Loucy (cell line): ENCODE data around the gene FXYD3.

Experiments
- H2AFZ ChIP-seq: fragments of 200-600 bp; sonication (generic); 2 replicates; pipeline ENCODE4 v1.6.0; 2016; ENCODE audit warnings: antibody characterized with exemption, mild to moderate bottlenecking, low read length, moderate library complexity
- H3F3A ChIP-seq: fragments of 200-600 bp; 2 replicates; pipeline ENCODE4 v1.6.0; 2016; ENCODE audit warnings: antibody characterized with exemption, low read depth, mild to moderate bottlenecking
- H3K27me3 ChIP-seq: fragments of 200-600 bp; sonication (generic); 2 replicates; pipeline ENCODE4 v1.6.1; 2014; ENCODE audit warnings: low read length, mild to moderate bottlenecking; ENCODE audit not compliant: insufficient read depth, poor library complexity, severe bottlenecking
- H3K36me3 ChIP-seq: fragments of 200-600 bp; sonication (generic); 2 replicates; pipeline ENCODE4 v1.6.1; 2016; ENCODE audit warnings: low read length; ENCODE audit not compliant: insufficient read depth
- H3K4me1 ChIP-seq: fragments of 200-600 bp; sonication (generic); 2 replicates; pipeline ENCODE4 v1.5.1; 2014; ENCODE audit warnings: low read length, mild to moderate bottlenecking; ENCODE audit not compliant: insufficient read depth, poor library complexity, severe bottlenecking
- H3K4me2 ChIP-seq: fragments of 200-600 bp; sonication (generic); 2 replicates; pipeline ENCODE4 v1.6.0; 2014; ENCODE audit warnings: antibody characterized with exemption, low read length, low read depth, mild to moderate bottlenecking; ENCODE audit not compliant: poor library complexity, severe bottlenecking
- H3K4me3 ChIP-seq: fragments of 200-600 bp; sonication (generic); 2 replicates; pipeline ENCODE4 v1.5.1; 2014; ENCODE audit warnings: low read length, mild to moderate bottlenecking, mixed read lengths; ENCODE audit not compliant: poor library complexity, severe bottlenecking
- H3K79me2 ChIP-seq: fragments of 200-600 bp; sonication (generic); 2 replicates; pipeline ENCODE4 v1.6.1; 2014; ENCODE audit warnings: low read length; ENCODE audit not compliant: insufficient read depth
- H3K9ac ChIP-seq: fragments of 200-600 bp; sonication (generic); 2 replicates; pipeline ENCODE4 v1.6.0; 2014; ENCODE audit warnings: mild to moderate bottlenecking, low read depth, low read length, moderate library complexity; ENCODE audit not compliant: poor library complexity, severe bottlenecking
- H3K9me2 ChIP-seq: fragments of 200-600 bp; sonication (generic); replicated peaks from 2 replicates; pipeline ENCODE4 v1.6.1; 2016; ENCODE audit warnings: low read depth, low read length, mixed read lengths
- H3K9me3 ChIP-seq: fragments of 200-600 bp; sonication (generic); 2 replicates; pipeline ENCODE4 v1.6.1; 2014; ENCODE audit warnings: mild to moderate bottlenecking, antibody characterized with exemption, low read length, low read depth; ENCODE audit not compliant: insufficient read depth
- H4K20me1 ChIP-seq: fragments of 200-600 bp; sonication (generic); 2 replicates; pipeline ENCODE4 v1.6.0; 2014; ENCODE audit warnings: antibody characterized with exemption, low read length, mild to moderate bottlenecking; ENCODE audit not compliant: insufficient read depth, poor library complexity, severe bottlenecking
- EZH2phosphoT487 ChIP-seq: fragments of 200-600 bp; IDR thresholded peaks from 2 replicates; pipeline ENCODE4 v1.6.1; 2018; ENCODE audit warnings: antibody characterized with exemption, mild to moderate bottlenecking, moderate library complexity, borderline replicate concordance
- TF ChIP-seq, protein P1 (sequence below): fragments of 200-600 bp; sonication (generic); conservative IDR thresholded peaks from 2 replicates; pipeline ENCODE4 v1.5.1; 2014; ENCODE audit warnings: mild to moderate bottlenecking, antibody characterized with exemption, low read length

FXYD3 gene

DNA sequence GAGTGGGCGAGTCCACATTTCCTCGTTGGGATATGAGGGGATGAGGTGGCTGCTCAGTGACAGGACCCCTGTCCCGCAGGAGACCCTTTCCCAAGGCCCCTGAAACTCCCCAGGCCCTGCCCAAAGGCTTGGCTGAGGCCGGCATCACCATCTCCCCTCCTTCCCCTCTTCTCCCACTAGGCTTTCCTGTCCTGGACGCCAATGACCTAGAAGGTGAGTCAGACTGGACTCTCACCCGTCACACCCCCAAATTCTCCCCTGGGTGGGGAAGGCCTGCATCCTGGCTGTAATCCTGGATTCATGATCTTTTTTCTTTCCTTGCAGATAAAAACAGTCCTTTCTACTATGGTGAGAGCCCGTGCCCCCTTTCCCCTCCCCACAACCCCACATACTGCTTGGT lies 5.3 kb downstream of the FXYD3 start:
- Histone ChIP-seq H3K36me3 (no peaks in the 10 kb centered on the region), H3K9ac (no peak overlapping the region), H3K9me2 (no peaks in the 10 kb centered on the region), H3K27me3 (no peaks in the 10 kb centered on the region), H3F3A (no peaks in the 10 kb centered on the region), H3K4me1 (no peaks in the 10 kb centered on the region), H2AFZ (no peak overlapping the region), H3K79me2 (no peaks in the 10 kb centered on the region), H3K4me3 (no peak overlapping the region), H4K20me1 (no peaks in the 10 kb centered on the region), H3K4me2 (no peak overlapping the region), H3K9me3 (no peaks in the 10 kb centered on the region)
- TF ChIP-seq, protein P1, sequence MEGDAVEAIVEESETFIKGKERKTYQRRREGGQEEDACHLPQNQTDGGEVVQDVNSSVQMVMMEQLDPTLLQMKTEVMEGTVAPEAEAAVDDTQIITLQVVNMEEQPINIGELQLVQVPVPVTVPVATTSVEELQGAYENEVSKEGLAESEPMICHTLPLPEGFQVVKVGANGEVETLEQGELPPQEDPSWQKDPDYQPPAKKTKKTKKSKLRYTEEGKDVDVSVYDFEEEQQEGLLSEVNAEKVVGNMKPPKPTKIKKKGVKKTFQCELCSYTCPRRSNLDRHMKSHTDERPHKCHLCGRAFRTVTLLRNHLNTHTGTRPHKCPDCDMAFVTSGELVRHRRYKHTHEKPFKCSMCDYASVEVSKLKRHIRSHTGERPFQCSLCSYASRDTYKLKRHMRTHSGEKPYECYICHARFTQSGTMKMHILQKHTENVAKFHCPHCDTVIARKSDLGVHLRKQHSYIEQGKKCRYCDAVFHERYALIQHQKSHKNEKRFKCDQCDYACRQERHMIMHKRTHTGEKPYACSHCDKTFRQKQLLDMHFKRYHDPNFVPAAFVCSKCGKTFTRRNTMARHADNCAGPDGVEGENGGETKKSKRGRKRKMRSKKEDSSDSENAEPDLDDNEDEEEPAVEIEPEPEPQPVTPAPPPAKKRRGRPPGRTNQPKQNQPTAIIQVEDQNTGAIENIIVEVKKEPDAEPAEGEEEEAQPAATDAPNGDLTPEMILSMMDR, result no peak
- TF ChIP-seq EZH2phosphoT487, result no peak

DNA sequence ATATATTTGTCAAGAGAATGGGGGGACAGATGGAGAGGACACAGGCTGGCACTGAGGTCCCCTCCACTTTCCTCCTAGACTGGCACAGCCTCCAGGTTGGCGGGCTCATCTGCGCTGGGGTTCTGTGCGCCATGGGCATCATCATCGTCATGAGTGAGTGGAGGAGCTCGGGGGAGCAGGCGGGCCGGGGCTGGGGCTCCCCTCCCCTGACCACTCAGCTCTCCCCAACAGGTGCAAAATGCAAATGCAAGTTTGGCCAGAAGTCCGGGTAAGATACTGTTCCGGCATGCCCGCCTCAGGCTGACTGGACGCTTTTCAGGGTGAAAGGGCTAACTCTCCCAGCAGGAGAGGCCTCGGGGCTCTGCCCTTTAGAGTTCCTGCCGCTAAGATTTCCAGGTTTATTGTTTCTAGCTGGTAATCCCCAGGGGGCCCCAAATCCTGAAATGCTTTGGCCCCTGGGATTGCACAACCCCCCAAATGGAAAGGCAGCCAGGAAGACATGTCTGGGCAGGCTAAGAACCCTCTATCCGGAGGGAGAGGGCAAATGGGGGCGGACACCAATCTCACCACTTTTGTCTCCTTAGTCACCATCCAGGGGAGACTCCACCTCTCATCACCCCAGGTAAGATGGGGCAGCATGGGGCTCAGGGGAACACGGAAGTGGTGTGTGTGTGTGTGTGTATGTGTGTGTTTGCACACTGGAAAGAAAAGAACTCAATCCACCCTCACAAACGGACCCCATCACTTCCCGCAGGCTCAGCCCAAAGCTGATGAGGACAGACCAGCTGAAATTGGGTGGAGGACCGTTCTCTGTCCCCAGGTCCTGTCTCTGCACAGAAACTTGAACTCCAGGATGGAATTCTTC lies 7.3 kb downstream of the FXYD3 start:
- Histone ChIP-seq H3K9me2 (no peaks in the 10 kb centered on the region), H3K4me1 (no peaks in the 10 kb centered on the region), H3K4me2 (no peak overlapping the region)

DNA sequence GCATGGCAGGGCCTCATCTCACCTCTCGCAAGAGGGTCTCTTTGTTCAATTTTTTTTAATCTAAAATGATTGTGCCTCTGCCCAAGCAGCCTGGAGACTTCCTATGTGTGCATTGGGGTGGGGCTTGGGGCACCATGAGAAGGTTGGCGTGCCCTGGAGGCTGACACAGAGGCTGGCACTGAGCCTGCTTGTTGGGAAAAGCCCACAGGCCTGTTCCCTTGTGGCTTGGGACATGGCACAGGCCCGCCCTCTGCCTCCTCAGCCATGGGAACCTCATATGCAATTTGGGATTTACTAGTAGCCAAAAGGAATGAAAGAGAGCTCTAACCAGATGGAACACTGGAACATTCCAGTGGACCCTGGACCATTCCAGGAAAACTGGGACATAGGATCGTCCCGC lies 8.0 kb downstream of the FXYD3 start:
- H3K4me2 ChIP-seq, result no peak overlapping the region
- no peaks in the 10 kb centered on the region for H3F3A ChIP-seq
- no peaks in the 10 kb centered on the region for H4K20me1 ChIP-seq
- no peaks in the 10 kb centered on the region for H3K9me3 ChIP-seq
- H3K27me3 ChIP-seq, result no peaks in the 10 kb centered on the region
- no peak overlapping the region for H3K4me3 ChIP-seq
- no peaks in the 10 kb centered on the region for H3K4me1 ChIP-seq
- H3K36me3 ChIP-seq, result no peaks in the 10 kb centered on the region
- no peaks in the 10 kb centered on the region for H3K79me2 ChIP-seq
- TF ChIP-seq EZH2phosphoT487, result no peak
- TF ChIP-seq, protein P1, result no peak
- H2AFZ ChIP-seq, result no peak overlapping the region
- H3K9me2 ChIP-seq, result no peaks in the 10 kb centered on the region
- no peak overlapping the region for H3K9ac ChIP-seq

More for the DNA sequence above, 7.3 kb downstream of the FXYD3 start:
- no peak overlapping the region for H3K9ac ChIP-seq
- H3K36me3 ChIP-seq, result no peaks in the 10 kb centered on the region
- H3K9me3 ChIP-seq, result no peaks in the 10 kb centered on the region
- H2AFZ ChIP-seq, result no peak overlapping the region
- H3K27me3 ChIP-seq, result no peaks in the 10 kb centered on the region
- H3K4me3 ChIP-seq, result no peak overlapping the region
- H3K79me2 ChIP-seq, result no peaks in the 10 kb centered on the region
- H4K20me1 ChIP-seq, result no peaks in the 10 kb centered on the region
- TF ChIP-seq, protein P1, result no peak
- TF ChIP-seq EZH2phosphoT487, result no peak
- H3F3A ChIP-seq, result no peaks in the 10 kb centered on the region
